Measurements from ENCODE around the gene INPP4B. TPM values are rescaled to one million over a fixed set of nuclear protein-coding genes. Genes with fewer than 3 reads are reported as not detected.

Gene INPP4B
- total RNA-seq, 1 experiment from 2014 or later: 41.0 TPM

DNA sequence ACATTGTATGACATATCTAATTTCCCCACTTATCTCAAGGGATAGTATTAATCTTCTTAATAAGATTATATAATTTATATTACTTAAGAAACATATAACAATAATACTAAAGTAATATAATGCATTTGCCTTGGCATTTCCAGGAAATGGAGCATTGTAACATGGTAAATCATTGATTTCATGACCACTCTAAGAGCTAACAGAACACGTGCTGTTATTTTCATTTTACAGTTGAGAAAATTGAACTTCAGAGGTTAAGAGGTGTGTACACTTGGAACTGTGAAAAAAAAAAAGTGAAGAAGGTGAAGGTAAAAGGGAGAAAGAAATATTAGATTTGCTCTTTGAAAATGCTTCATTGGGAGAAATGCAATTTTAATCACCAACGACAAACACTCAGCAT, 687.1 kb downstream of the INPP4B start:
- intact Hi-C loops (cut with micrococcal nuclease): no loop called here
- POLR2A ChIA-PET (ENCODE audit: unreplicated experiment): no interaction called here
- Histone ChIP-seq H3K36me3 (ENCODE audit: low read depth, low read length) (no peaks in the 10 kb centered on the region; the same call in 1 of the 2 replicates), H3K4me1 (ENCODE audit: insufficient read depth, low read length) (no peaks in the 10 kb centered on the region), H3K27me3 (ENCODE audit: low read length) (no peaks in the 10 kb centered on the region), H3K9me2 (replicated peaks; ENCODE audit: low read length) (no peaks in the 10 kb centered on the region), H2AFZ (ENCODE audit: low read length) (no peak overlapping the region), H3K4me3 (ENCODE audit: low read length) (no peak overlapping the region), H3K9me3 (ENCODE audit: low read length) (no peaks in the 10 kb centered on the region), H3F3A (ENCODE audit: low read length, unreplicated experiment) (no peaks in the 10 kb centered on the region), H3K4me2 (ENCODE audit: low read length) (no peak overlapping the region), H3K79me2 (ENCODE audit: low read length) (no peaks in the 10 kb centered on the region), H4K20me1 (ENCODE audit: low read length) (no peaks in the 10 kb centered on the region), H3K27ac (ENCODE audit: low read length) (no peak overlapping the region), H3K9ac (ENCODE audit: low read length) (no peak overlapping the region)
- no TSS peak for BruUV-seq (replicated peaks)
- ATAC-seq (no peak), DNase-seq (no peak)
- CTCF ChIA-PET: no interaction called here
- TF ChIP-seq EZH2 (IDR thresholded peaks at IDR 0.05; ENCODE audit: low read length, unreplicated experiment): no peak
- no peak for TF ChIP-seq EZH2phosphoT487 (IDR thresholded peaks at IDR 0.05; ENCODE audit: borderline replicate concordance, low read length)
- TF ChIP-seq, protein P1, sequence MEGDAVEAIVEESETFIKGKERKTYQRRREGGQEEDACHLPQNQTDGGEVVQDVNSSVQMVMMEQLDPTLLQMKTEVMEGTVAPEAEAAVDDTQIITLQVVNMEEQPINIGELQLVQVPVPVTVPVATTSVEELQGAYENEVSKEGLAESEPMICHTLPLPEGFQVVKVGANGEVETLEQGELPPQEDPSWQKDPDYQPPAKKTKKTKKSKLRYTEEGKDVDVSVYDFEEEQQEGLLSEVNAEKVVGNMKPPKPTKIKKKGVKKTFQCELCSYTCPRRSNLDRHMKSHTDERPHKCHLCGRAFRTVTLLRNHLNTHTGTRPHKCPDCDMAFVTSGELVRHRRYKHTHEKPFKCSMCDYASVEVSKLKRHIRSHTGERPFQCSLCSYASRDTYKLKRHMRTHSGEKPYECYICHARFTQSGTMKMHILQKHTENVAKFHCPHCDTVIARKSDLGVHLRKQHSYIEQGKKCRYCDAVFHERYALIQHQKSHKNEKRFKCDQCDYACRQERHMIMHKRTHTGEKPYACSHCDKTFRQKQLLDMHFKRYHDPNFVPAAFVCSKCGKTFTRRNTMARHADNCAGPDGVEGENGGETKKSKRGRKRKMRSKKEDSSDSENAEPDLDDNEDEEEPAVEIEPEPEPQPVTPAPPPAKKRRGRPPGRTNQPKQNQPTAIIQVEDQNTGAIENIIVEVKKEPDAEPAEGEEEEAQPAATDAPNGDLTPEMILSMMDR (conservative IDR thresholded peaks at IDR 0.05; ENCODE audit: low read depth, low read length): no peak

DNA sequence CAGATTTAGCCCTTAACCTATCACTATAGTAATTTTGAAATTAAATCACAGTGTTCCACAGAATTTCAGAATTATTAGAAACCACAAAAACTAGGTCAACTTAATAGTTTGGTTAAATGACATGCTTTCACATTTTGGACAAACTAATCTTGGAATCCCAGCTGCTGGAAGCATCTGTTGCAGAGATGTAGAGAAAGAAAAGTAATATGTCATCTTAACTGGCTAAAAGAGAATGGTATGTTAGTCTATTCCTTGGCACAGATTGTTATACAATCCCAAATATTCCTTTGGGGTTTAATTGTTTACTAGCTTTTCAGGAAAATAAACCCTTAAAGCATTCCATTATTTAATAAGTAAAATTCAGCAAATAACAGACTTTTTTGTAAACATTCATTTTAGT, 689.8 kb downstream of the INPP4B start:
- Histone ChIP-seq H2AFZ (ENCODE audit: low read length) (no peak overlapping the region), H3K27me3 (ENCODE audit: low read length) (no peaks in the 10 kb centered on the region), H3K9me3 (ENCODE audit: low read length) (no peaks in the 10 kb centered on the region), H3K9me2 (replicated peaks; ENCODE audit: low read length) (no peaks in the 10 kb centered on the region), H3K4me1 (ENCODE audit: insufficient read depth, low read length) (no peaks in the 10 kb centered on the region), H3K79me2 (ENCODE audit: low read length) (no peaks in the 10 kb centered on the region), H3K4me3 (ENCODE audit: low read length) (no peak overlapping the region), H3K36me3 (ENCODE audit: low read depth, low read length) (no peaks in the 10 kb centered on the region; the same call in 1 of the 2 replicates), H3K4me2 (ENCODE audit: low read length) (no peak overlapping the region), H4K20me1 (ENCODE audit: low read length) (no peaks in the 10 kb centered on the region), H3K9ac (ENCODE audit: low read length) (no peak overlapping the region), H3K27ac (ENCODE audit: low read length) (no peak overlapping the region), H3F3A (ENCODE audit: low read length, unreplicated experiment) (no peaks in the 10 kb centered on the region)
- no peak for ATAC-seq
- no peak for TF ChIP-seq EZH2phosphoT487 (IDR thresholded peaks at IDR 0.05; ENCODE audit: borderline replicate concordance, low read length)
- TF ChIP-seq EZH2 (IDR thresholded peaks at IDR 0.05; ENCODE audit: low read length, unreplicated experiment): no peak
- TF ChIP-seq, protein P1 (conservative IDR thresholded peaks at IDR 0.05; ENCODE audit: low read depth, low read length): no peak
- ChIA-PET CTCF (no interaction called here), POLR2A (ENCODE audit: unreplicated experiment) (no interaction called here)
- intact Hi-C loops (cut with micrococcal nuclease): no loop called here
- BruUV-seq (replicated peaks): no TSS peak
- DNase-seq: no peak

DNA sequence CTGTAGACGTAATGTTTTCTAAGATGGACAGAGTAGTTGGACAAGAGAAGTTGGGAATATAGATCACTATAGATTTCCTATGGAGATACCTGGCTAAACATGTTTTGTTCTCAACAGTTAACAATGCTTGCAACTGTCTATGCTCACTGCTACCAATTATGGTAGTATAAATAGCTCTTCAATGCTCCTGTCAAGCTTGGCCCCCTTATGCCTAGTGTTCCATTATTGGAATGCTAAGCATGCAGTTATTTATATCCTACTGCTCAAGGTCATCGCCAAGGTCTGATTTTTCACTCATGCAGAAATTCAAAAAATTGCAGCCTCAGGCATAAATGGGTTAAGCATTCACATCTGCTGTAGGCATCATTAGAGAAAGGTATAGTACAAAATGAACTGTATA, 690.8 kb downstream of the INPP4B start:
- H3K4me3 ChIP-seq (ENCODE audit: low read length): no peak overlapping the region
- no peaks in the 10 kb centered on the region for H4K20me1 ChIP-seq (ENCODE audit: low read length)
- no peaks in the 10 kb centered on the region for H3K9me3 ChIP-seq (ENCODE audit: low read length)
- H3K9me2 ChIP-seq (replicated peaks; ENCODE audit: low read length): no peaks in the 10 kb centered on the region
- no TSS peak for BruUV-seq (replicated peaks)
- TF ChIP-seq EZH2phosphoT487 (IDR thresholded peaks at IDR 0.05; ENCODE audit: borderline replicate concordance, low read length): no peak
- TF ChIP-seq, protein P1 (conservative IDR thresholded peaks at IDR 0.05; ENCODE audit: low read depth, low read length): no peak
- no peak for TF ChIP-seq EZH2 (IDR thresholded peaks at IDR 0.05; ENCODE audit: low read length, unreplicated experiment)
- H2AFZ ChIP-seq (ENCODE audit: low read length): no peak overlapping the region
- H3K4me1 ChIP-seq (ENCODE audit: insufficient read depth, low read length): no peaks in the 10 kb centered on the region
- no peak overlapping the region for H3K27ac ChIP-seq (ENCODE audit: low read length)
- ChIA-PET CTCF (no interaction called here), POLR2A (ENCODE audit: unreplicated experiment) (no interaction called here)
- H3F3A ChIP-seq (ENCODE audit: low read length, unreplicated experiment): no peaks in the 10 kb centered on the region
- DNase-seq (no peak), ATAC-seq (no peak)
- no peaks in the 10 kb centered on the region for H3K27me3 ChIP-seq (ENCODE audit: low read length)
- no peak overlapping the region for H3K9ac ChIP-seq (ENCODE audit: low read length)
- H3K36me3 ChIP-seq (ENCODE audit: low read depth, low read length): no peaks in the 10 kb centered on the region; the same call in 1 of the 2 replicates
- H3K4me2 ChIP-seq (ENCODE audit: low read length): no peak overlapping the region
- H3K79me2 ChIP-seq (ENCODE audit: low read length): no peaks in the 10 kb centered on the region
- intact Hi-C loops (cut with micrococcal nuclease): no loop called here

Data from PC-3 (cell line).